Measurements from ENCODE around the gene NRXN3.

The NRXN3 gene

DNA sequence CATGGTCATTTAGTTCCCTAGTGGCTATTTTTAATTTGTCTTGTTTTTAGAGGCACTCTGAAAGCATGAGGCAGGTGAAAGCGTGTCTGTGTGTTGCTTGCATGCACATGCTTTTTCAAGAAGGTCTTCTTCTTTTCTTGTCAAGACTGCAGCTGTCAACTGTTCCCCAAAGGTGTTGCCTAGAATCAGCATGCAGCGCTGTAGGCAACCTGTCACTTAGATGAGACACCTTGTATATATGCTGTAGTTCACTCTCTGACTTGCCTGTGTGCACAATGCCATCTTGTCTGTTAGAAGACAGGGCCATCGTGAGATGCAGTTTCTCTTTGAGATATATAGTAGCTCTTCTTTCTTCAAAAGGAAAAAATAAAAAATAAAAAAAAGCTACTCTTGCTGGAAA lies 1155.4 kb downstream of the NRXN3 start:
- H3K27me3 ChIP-seq (replicated peaks; ENCODE audit: control insufficient read depth, insufficient read depth, low read length) = no peaks in the 10 kb centered on the region
- TF ChIP-seq, protein P1, sequence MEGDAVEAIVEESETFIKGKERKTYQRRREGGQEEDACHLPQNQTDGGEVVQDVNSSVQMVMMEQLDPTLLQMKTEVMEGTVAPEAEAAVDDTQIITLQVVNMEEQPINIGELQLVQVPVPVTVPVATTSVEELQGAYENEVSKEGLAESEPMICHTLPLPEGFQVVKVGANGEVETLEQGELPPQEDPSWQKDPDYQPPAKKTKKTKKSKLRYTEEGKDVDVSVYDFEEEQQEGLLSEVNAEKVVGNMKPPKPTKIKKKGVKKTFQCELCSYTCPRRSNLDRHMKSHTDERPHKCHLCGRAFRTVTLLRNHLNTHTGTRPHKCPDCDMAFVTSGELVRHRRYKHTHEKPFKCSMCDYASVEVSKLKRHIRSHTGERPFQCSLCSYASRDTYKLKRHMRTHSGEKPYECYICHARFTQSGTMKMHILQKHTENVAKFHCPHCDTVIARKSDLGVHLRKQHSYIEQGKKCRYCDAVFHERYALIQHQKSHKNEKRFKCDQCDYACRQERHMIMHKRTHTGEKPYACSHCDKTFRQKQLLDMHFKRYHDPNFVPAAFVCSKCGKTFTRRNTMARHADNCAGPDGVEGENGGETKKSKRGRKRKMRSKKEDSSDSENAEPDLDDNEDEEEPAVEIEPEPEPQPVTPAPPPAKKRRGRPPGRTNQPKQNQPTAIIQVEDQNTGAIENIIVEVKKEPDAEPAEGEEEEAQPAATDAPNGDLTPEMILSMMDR (IDR thresholded peaks at IDR 0.05; ENCODE audit: insufficient read depth, low read length, poor library complexity, severe bottlenecking) = no peak
- no peak for DNase-seq (ENCODE audit: extremely low read depth, insufficient read length)
- H3K4me3 ChIP-seq (replicated peaks; ENCODE audit: low read depth, low read length) = no peak overlapping the region
- H3K36me3 ChIP-seq (ENCODE audit: control insufficient read depth, insufficient read depth, low read length) = no peaks in the 10 kb centered on the region

DNA sequence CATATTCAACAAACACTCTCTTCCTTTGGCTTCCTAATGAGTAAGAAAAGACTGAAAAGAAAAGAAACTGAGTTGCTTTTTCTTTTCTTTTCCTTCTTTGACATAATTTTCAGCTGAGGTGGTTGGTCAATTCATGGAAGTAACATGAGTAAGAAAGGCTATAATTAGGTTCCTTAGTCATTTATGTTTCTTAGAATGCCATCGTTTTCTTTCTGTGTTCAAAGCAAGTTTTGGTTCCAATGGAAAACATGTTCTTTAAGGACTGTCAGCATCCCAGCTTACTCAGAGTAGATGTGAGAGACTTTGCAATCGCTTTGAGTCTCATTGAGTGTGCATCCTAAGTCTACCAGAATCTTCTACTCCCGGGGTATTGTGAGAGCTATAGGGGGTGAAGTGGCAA lies 1158.7 kb downstream of the NRXN3 start:
- no peak for DNase-seq (ENCODE audit: extremely low read depth, insufficient read length)
- no peak overlapping the region for H3K4me3 ChIP-seq (replicated peaks; ENCODE audit: low read depth, low read length)
- no peaks in the 10 kb centered on the region for H3K27me3 ChIP-seq (replicated peaks; ENCODE audit: control insufficient read depth, insufficient read depth, low read length)
- TF ChIP-seq, protein P1 (IDR thresholded peaks at IDR 0.05; ENCODE audit: insufficient read depth, low read length, poor library complexity, severe bottlenecking) = no peak
- H3K36me3 ChIP-seq (ENCODE audit: control insufficient read depth, insufficient read depth, low read length) = no peaks in the 10 kb centered on the region

DNA sequence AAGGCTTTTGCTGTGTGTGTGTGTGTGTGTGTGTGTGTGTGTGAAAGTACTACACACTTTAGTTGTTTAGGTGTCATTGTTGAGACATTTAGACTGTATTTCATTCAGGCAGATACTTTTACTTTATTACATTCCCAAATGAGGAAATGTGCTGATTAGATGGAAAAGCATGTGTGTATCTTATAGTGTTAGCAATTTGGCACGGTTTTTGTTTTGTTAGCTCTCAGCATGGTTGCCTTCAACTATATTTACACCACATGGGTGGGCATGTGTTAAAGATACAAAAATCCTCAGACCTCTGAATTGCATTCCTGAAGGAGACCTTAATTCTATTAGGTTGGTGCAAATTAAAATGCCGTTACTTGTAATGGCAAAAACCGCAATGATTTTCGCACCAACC lies 1161.7 kb downstream of the NRXN3 start:
- TF ChIP-seq, protein P1 (IDR thresholded peaks at IDR 0.05; ENCODE audit: insufficient read depth, low read length, poor library complexity, severe bottlenecking) = no peak
- Histone ChIP-seq H3K36me3 (ENCODE audit: control insufficient read depth, insufficient read depth, low read length) (no peaks in the 10 kb centered on the region), H3K27me3 (replicated peaks; ENCODE audit: control insufficient read depth, insufficient read depth, low read length) (no peaks in the 10 kb centered on the region), H3K4me3 (replicated peaks; ENCODE audit: low read depth, low read length) (no peak overlapping the region)
- DNase-seq (ENCODE audit: extremely low read depth, insufficient read length) = no peak

DNA sequence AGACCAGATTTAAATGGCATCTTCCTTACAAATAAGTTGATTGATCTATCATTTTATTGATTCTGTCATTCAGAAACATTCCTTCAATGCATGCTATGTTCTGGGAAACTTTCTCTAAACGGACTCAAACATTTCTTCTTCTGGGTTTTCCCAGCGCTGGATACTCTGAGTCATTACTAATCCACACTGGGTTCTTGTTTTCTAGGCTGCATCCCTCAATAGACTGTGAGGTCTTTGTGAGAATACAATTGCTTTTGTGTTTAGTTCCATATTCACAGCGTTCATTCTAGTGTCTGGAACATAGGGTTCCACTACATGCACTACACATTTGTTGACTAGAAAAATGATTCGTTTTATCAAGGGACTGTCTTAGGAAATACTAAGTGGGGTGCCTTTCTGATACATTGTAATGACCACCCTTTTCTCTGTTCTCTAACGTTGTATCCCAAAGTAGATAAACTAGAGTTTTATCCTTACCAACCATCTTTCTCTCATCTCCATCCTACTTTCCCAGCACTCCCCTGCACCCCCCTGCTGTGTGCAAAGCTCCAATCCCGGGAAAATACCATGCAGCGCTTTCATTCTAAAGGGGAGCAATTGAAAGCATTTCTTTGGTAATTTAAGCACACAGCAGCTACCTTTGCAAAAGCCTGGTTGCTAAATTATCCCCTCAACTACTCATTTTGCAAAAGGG lies 1162.5 kb downstream of the NRXN3 start:
- no peaks in the 10 kb centered on the region for H3K36me3 ChIP-seq (ENCODE audit: control insufficient read depth, insufficient read depth, low read length)
- TF ChIP-seq, protein P1 (IDR thresholded peaks at IDR 0.05; ENCODE audit: insufficient read depth, low read length, poor library complexity, severe bottlenecking) = no peak
- H3K4me3 ChIP-seq (replicated peaks; ENCODE audit: low read depth, low read length) = no peak overlapping the region
- no peak for DNase-seq (ENCODE audit: extremely low read depth, insufficient read length)
- no peaks in the 10 kb centered on the region for H3K27me3 ChIP-seq (replicated peaks; ENCODE audit: control insufficient read depth, insufficient read depth, low read length)

DNA sequence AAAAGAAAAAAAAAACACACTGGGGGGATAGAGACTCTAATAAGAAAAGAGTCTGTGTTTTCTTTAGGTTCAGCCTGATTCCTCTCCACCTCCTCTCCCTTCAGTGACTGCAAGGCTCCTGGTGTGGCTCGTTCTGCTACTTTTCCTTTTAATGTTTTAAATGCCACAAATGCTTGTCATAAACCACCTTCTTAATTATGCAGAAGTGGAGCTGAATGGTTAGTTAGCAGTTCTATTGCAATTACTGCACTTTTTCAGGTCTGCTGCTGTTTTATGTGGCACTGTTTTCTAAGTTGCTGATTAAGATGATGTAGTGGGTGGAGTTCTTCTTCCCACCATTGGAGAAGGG lies 1163.0 kb downstream of the NRXN3 start:
- no peaks in the 10 kb centered on the region for H3K36me3 ChIP-seq (ENCODE audit: control insufficient read depth, insufficient read depth, low read length)
- no peaks in the 10 kb centered on the region for H3K27me3 ChIP-seq (replicated peaks; ENCODE audit: control insufficient read depth, insufficient read depth, low read length)
- DNase-seq (ENCODE audit: extremely low read depth, insufficient read length) = no peak
- no peak overlapping the region for H3K4me3 ChIP-seq (replicated peaks; ENCODE audit: low read depth, low read length)
- TF ChIP-seq, protein P1 (IDR thresholded peaks at IDR 0.05; ENCODE audit: insufficient read depth, low read length, poor library complexity, severe bottlenecking) = no peak

DNA sequence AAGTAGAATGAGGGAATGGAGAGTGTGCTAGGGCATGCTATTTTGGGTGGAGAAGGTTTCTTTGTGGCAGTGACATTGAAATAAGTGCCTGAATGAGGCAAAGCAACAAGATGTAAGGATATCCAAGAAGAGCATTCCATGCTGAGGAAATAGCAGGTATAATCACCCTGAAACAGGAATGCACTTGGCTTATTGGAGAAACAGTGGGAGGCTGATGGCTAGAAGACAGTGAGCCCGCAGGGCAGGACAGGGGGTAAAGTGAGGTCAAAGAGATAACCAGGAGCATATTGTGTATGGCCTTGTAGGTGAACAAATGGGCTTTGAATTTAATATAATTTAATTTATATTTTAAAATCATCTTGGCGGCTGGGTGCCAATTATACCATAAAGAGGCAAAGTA lies 1164.1 kb downstream of the NRXN3 start:
- DNase-seq (ENCODE audit: extremely low read depth, insufficient read length) = no peak
- TF ChIP-seq, protein P1 (IDR thresholded peaks at IDR 0.05; ENCODE audit: insufficient read depth, low read length, poor library complexity, severe bottlenecking) = no peak
- no peak overlapping the region for H3K4me3 ChIP-seq (replicated peaks; ENCODE audit: low read depth, low read length)
- H3K27me3 ChIP-seq (replicated peaks; ENCODE audit: control insufficient read depth, insufficient read depth, low read length) = no peaks in the 10 kb centered on the region
- H3K36me3 ChIP-seq (ENCODE audit: control insufficient read depth, insufficient read depth, low read length) = no peaks in the 10 kb centered on the region

All from GM06990 (cell line).